Measurements from ENCODE around the gene WFDC11.

Gene WFDC11

GRCh38 chr20:45626540-45626939 is 43.5 kb downstream of the WFDC11 start:
- DNase-seq (ENCODE audit: low spot score) = no peak

- no peak for DNase-seq (ENCODE audit: low spot score)
These were observed 48.4 kb downstream of the WFDC11 start for GRCh38 chr20:45621593-45621992.

- DNase-seq (ENCODE audit: low spot score) = no peak
These were observed 52.4 kb downstream of the WFDC11 start for GRCh38 chr20:45617591-45617990.

GRCh38 chr20:45612314-45612713 is 57.7 kb downstream of the WFDC11 start:
- DNase-seq (ENCODE audit: low spot score) = no peak

- no peak for DNase-seq (ENCODE audit: low spot score)
These were observed 59.0 kb downstream of the WFDC11 start for GRCh38 chr20:45611054-45611453.

GRCh38 chr20:45607810-45608209 is 62.2 kb downstream of the WFDC11 start:
- DNase-seq (ENCODE audit: low spot score) = no peak
